Astrocyte of the spinal cord (primary cell): Measurements from ENCODE around the gene TAS2R14.

Source experiments
- DNase-seq: peaks from one replicate; pipeline ENCODE4 v3.0.0; 2011; ENCODE audit warnings: low read depth, low spot score
- H3K4me3 ChIP-seq: 2 replicates; pipeline ENCODE4 v1.5.1; 2011; ENCODE audit warnings: low read depth, mild to moderate bottlenecking, low read length, moderate library complexity
- in situ Hi-C: cut with HindIII; loops from 2 replicates; pipeline ENCODE4 v1.10.0; 2017; ENCODE audit warnings: low sequenced_read_pairs
- TF ChIP-seq, protein P1 (sequence below): IDR thresholded peaks from 2 replicates; pipeline ENCODE4 v1.5.1; 2012; ENCODE audit warnings: low read depth, mild to moderate bottlenecking, low read length, inconsistent platforms

TAS2R14 gene

DNA sequence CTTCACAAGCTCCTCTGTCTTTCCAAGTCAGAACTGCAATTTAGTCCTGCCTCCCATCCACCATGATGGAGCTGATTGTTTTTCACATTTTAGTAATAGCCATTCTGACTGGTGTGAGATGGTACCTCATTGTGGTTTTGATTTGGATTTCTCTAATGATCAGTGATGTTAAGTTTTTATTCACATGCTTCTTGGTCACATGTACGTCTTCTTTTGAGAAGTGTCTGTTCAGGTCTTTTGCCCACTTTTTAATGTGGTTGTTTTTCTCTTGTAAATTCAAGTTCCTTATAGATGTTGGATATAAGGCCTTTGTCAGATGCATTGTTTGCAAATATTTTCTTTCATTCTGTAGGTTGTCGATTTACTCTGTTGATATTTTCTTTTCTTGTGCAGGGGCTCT, 4.1 kb upstream of the TAS2R14 start:
- no peak for DNase-seq
- in situ Hi-C loops, result no loop called here
- TF ChIP-seq, protein P1, sequence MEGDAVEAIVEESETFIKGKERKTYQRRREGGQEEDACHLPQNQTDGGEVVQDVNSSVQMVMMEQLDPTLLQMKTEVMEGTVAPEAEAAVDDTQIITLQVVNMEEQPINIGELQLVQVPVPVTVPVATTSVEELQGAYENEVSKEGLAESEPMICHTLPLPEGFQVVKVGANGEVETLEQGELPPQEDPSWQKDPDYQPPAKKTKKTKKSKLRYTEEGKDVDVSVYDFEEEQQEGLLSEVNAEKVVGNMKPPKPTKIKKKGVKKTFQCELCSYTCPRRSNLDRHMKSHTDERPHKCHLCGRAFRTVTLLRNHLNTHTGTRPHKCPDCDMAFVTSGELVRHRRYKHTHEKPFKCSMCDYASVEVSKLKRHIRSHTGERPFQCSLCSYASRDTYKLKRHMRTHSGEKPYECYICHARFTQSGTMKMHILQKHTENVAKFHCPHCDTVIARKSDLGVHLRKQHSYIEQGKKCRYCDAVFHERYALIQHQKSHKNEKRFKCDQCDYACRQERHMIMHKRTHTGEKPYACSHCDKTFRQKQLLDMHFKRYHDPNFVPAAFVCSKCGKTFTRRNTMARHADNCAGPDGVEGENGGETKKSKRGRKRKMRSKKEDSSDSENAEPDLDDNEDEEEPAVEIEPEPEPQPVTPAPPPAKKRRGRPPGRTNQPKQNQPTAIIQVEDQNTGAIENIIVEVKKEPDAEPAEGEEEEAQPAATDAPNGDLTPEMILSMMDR, result no peak
- no peak overlapping the region for H3K4me3 ChIP-seq

DNA sequence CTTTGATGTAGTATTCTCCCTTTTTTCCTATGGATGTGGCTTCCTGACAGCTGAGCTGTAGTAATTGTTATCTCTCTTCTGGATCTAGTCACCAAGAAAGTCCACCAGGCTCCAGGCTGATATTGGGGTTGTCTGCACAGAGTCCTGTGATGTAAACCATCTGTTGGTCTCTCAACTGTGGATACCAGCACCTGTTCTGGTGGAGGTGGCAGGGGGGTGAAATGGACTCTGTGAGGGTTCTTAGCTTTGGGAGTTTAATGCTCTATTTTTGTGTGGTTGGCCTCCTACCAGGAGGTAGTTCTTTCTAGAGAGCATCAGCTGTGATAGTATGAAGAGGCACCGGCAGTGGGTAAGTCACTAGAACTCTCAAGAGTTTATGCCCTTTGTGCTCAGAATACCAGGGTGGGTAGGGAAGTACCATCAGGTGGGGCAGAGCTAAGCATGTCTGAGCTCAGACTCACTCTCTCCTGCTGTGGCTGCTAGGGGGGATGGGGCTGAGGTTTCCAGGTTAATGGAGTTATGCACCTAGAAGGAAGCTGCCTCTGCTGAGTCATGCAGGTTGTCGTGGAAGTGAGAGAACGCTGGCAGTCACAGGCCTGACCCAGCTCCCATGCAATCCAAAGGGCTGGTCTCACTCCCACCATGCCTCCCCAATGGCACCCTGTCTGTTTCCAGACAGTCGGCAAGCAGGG, 3.0 kb upstream of the TAS2R14 start:
- DNase-seq, result no peak
- no peak overlapping the region for H3K4me3 ChIP-seq
- TF ChIP-seq, protein P1, result no peak
- in situ Hi-C loops, result no loop called here

DNA sequence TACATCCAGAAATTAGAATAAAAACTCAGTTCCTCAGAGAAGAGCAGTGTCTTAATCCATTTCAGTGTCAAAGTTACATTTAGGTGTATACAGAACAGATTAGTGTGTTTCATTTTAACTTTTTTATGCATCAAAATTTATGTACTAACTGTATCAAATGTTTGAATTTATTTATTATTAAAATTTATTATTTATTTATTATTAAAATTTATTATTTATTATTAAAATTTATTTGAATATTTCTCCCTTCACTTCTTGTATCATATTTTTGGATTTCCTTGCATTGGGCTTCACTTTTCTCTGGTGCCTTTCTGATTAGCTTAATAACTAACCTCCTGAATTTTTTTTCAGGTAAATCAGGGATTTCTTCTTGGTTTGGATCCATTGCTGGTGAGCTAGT, 2.3 kb upstream of the TAS2R14 start:
- TF ChIP-seq, protein P1, result no peak
- no peak for DNase-seq
- no peak overlapping the region for H3K4me3 ChIP-seq
- in situ Hi-C loops, result no loop called here

DNA sequence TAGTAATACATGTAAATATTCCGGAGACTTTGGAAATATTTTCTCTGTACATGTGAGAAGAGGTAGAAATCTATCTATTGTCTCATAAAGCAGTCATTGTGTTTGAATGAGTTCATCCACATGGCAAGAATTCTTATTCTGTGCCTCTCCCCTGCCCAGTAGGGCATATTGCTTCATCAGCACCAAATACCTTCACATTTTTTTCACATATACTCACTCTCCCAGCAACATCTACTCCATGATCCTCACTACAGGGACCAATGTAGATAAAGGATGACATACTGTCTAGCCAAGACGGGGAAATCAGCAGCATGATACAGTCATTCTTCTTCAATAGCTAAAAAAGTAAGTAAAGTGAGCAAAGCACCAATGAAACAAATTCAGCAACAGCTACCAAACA, 1.3 kb upstream of the TAS2R14 start:
- peak; percentile 79 for DNase-seq
- TF ChIP-seq, protein P1, result no peak
- in situ Hi-C loops, result no loop called here
- H3K4me3 ChIP-seq, result no peak overlapping the region

DNA sequence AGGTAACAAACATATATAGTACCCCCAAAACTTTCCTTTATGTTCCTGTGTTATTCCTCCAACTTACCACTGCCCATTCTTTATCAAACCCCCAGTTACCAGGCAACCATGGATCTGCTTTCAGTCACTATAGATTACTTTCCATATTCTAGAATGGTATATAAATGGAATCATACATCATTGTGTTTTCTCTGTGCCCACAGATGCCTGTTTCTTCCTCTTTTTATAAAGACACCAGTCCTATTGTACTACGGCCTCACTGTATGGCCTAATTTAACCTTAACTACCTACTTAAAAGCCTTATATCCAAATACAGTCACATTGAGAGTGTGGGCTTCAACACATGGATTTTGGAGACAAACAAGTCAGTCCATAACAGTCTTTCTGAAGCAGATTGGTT, 2.6 kb downstream of the TAS2R14 start:
- TF ChIP-seq, protein P1, result no peak
- DNase-seq, result no peak
- H3K4me3 ChIP-seq, result no peak overlapping the region
- in situ Hi-C loops, result no loop called here

DNA sequence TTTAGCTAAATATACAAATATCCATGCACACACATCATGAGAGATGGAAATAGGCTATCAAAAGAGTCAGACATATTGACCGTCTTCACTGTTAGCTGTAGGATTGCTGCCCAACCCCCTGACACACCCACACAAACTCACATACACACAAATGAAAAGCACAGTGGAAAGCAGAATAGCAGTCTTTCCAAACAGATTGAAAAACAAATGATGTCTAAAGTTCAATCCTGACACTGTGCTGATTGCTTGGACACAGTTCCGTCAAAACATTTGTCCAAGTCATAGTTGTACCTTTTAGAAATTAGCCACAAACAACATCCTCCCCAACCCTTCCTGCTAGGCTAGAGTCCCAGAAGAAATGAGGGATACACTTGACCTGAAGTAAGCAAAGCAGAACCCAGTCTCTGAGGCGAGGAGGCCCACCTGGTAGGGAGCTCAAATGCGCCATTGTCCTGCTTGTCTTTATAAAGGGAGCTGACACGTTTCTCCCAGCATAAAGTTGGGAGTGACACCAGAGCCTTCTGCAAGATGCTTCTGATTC, 10.2 kb downstream of the TAS2R14 start, which contains the start of gene PRH2:
PRH2 (plus strand) TSS at position 491 of the 541 bp plus-strand sequence; CDS start at position 529, 38 bp downstream.
- TF ChIP-seq, protein P1, result no peak
- DNase-seq, result no peak
- in situ Hi-C loops, result no loop called here
- no peak within 1 kb of the TSS for H3K4me3 ChIP-seq
